ENCODE results near the gene MRPL38. TPM values are rescaled to one million over a fixed set of nuclear protein-coding genes. Genes with fewer than 3 reads are reported as not detected.
A peak's percentile ranks its signal among the peaks of the same experiment; 100 is the strongest.

Gene MRPL38
- polyA plus RNA-seq, 1 of the 3 experiments (the other 2 are of a cell fraction) = 93.9 TPM

DNA sequence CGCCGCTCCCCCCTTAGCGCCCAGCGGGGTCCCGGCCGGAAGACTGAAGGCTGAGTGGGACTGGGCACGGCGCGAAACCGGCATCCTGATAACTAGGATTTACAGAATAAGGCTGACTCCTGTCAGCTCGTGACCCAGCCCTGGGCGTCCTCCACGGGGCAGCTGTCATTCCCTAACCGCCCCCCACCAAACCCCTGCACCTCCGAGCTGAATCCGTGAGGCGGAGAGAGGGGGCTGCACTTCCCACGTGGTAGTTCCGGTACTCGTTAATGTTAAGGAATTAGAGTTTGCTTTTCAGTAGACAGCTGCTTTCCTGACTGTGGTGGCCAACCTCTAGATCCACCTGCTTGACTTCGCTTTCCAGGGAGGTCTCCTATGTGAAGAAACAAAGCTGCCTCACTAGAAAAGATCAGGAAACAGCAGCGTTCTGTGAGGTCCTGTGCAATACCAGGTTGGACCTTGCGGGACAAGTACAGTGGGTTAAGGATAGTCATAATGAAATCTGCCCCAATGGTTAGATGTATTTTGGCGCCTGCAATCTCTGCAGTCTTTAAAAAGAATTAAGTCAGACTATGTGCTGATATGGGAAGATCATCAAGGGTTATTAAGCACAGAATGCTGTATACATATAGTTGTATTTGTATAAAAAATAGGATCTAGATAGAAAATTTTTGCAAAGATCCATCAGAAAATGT is 48.5 kb downstream of the MRPL38 start:
- TF ChIP-seq, protein P1, sequence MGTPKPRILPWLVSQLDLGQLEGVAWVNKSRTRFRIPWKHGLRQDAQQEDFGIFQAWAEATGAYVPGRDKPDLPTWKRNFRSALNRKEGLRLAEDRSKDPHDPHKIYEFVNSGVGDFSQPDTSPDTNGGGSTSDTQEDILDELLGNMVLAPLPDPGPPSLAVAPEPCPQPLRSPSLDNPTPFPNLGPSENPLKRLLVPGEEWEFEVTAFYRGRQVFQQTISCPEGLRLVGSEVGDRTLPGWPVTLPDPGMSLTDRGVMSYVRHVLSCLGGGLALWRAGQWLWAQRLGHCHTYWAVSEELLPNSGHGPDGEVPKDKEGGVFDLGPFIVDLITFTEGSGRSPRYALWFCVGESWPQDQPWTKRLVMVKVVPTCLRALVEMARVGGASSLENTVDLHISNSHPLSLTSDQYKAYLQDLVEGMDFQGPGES (IDR thresholded peaks at IDR 0.05; ENCODE audit: low read depth, low read length) = no peak
- TF ChIP-seq SIN3A (IDR thresholded peaks at IDR 0.05; ENCODE audit: borderline replicate concordance, low read depth, low read length) (peak; percentile 48; the same call in 1 of the 2 replicates), RAD21 (IDR thresholded peaks at IDR 0.05; ENCODE audit: low read length) (peak; percentile 58; the same call in 1 of the 2 replicates), MXI1 (IDR thresholded peaks at IDR 0.05; ENCODE audit: low read depth, low read length) (peak; percentile 90)
- TF ChIP-seq, protein P2, sequence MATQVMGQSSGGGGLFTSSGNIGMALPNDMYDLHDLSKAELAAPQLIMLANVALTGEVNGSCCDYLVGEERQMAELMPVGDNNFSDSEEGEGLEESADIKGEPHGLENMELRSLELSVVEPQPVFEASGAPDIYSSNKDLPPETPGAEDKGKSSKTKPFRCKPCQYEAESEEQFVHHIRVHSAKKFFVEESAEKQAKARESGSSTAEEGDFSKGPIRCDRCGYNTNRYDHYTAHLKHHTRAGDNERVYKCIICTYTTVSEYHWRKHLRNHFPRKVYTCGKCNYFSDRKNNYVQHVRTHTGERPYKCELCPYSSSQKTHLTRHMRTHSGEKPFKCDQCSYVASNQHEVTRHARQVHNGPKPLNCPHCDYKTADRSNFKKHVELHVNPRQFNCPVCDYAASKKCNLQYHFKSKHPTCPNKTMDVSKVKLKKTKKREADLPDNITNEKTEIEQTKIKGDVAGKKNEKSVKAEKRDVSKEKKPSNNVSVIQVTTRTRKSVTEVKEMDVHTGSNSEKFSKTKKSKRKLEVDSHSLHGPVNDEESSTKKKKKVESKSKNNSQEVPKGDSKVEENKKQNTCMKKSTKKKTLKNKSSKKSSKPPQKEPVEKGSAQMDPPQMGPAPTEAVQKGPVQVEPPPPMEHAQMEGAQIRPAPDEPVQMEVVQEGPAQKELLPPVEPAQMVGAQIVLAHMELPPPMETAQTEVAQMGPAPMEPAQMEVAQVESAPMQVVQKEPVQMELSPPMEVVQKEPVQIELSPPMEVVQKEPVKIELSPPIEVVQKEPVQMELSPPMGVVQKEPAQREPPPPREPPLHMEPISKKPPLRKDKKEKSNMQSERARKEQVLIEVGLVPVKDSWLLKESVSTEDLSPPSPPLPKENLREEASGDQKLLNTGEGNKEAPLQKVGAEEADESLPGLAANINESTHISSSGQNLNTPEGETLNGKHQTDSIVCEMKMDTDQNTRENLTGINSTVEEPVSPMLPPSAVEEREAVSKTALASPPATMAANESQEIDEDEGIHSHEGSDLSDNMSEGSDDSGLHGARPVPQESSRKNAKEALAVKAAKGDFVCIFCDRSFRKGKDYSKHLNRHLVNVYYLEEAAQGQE (IDR thresholded peaks at IDR 0.05; ENCODE audit: low read depth, low read length) = no peak
- ChIA-PET POLR2A (interaction anchor here (0.5 to 2.4 kb wide), 12 partner anchors 11 to 587 kb away, joined by 3 to 31 read pairs (median 8); partner anchors contain the start of genes TRIM47, TRIM65, UNC13D and UNK), CTCF (interaction anchor here (0.7 to 6.9 kb wide), 37 partner anchors 10 to 424 kb away, joined by 3 to 79 read pairs (median 6); partner anchors contain the start of genes CDK3, EVPL, MRPL38 and TRIM47)
- Histone ChIP-seq H3K4me3 (ENCODE audit: low read depth in 2 of 2, low read length in 1 of 2) (peak overlapping the region; percentile 72 to 83), H2AFZ (ENCODE audit: low read depth) (peak overlapping the region; percentile 73), H3K79me2 (ENCODE audit: insufficient read depth) (peaks cover 29% of the 10 kb centered on the region), H3K9me3 (no peaks in the 10 kb centered on the region), H3K27me3 (ENCODE audit: insufficient read depth) (no peaks in the 10 kb centered on the region), H3K4me2 (peak overlapping the region; percentile 94), H3K9ac (peak overlapping the region; percentile 78), H3K36me3 (replicated peaks in 1 of 2; ENCODE audit: control insufficient read depth in 1 of 2, insufficient read depth in 2 of 2, low read length in 1 of 2) (peaks cover 3 to 4% of the 10 kb centered on the region in 2 experiments), H3K9me2 (no peaks in the 10 kb centered on the region), H4K20me1 (ENCODE audit: insufficient read depth) (no peaks in the 10 kb centered on the region; the same call in 1 of the 2 replicates), H3K4me1 (ENCODE audit: control insufficient read depth in 1 of 2, insufficient read depth in 2 of 2, low read depth in 1 of 2, low read length in 1 of 2) (peaks cover 12 to 19% of the 10 kb centered on the region in 2 experiments; a peak in 3 of 4 replicates), H3F3A (replicated peaks; ENCODE audit: insufficient read depth) (peaks cover 15% of the 10 kb centered on the region), H3K27ac (ENCODE audit: low read depth in 2 of 2, low read length in 1 of 2) (peak overlapping the region; percentile 84 to 88)
- WGBS (ENCODE audit: low lambda C conversion rate) = 3% methylated on average over 16 of the region's 24 CpGs
- no peak for DNase-seq

DNA sequence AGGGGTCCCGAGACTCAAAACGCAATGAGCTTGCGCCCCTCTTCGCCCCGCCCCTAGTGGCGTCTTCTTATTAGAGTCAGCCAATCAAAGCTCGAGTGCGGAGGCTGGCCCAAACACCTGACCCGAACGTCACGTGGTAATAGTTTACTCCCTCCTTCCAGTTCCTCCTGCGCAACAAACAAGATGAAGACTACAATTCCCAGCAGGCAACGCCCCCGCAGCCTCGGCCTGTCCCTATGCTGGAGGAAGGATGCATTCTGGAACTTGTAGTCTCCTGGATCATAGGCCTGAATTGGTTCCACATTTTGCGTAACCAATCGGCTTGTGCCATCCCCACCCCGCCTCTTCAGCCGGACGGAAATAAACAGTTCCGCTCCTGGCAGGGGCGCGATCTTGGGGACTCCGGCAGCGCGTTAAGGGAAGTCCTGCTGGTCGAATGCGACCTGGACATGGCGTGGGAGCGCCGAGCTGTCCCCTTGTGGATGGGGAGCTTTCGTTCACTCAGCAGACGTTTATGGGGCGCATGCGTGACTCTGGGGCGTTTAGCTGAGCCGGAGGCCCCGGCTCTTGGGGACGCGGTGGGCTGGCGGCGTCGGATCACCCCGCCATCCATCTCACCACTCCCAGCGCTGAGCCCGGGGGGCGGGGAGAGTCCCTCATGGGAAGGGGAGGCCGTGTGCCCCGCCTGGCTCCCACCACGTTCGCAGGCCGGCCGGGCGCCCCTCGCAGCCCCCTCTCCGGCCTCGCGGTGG is 49.2 kb downstream of the MRPL38 start, which contains the start of gene WBP2:
TSS of gene WBP2 (minus strand) at position 26 of the 752 bp plus-strand sequence. CDS start 38 bp downstream, outside the sequence.
- Histone ChIP-seq H3K4me3 (ENCODE audit: low read depth in 2 of 2, low read length in 1 of 2) (peak within 1 kb of the TSS; percentile 72 to 83), H3F3A (replicated peaks; ENCODE audit: insufficient read depth) (peaks cover 15% of the 10 kb centered on the region), H4K20me1 (ENCODE audit: insufficient read depth) (no peaks in the 10 kb centered on the region; the same call in 1 of the 2 replicates), H3K27me3 (ENCODE audit: insufficient read depth) (no peaks in the 10 kb centered on the region), H3K27ac (ENCODE audit: low read depth in 2 of 2, low read length in 1 of 2) (peak within 1 kb of the TSS; percentile 86 to 88), H2AFZ (ENCODE audit: low read depth) (peak within 1 kb of the TSS; percentile 73), H3K79me2 (ENCODE audit: insufficient read depth) (peaks cover 29% of the 10 kb centered on the region), H3K9me3 (no peaks in the 10 kb centered on the region), H3K9me2 (no peaks in the 10 kb centered on the region), H3K4me2 (peak within 1 kb of the TSS; percentile 94), H3K4me1 (ENCODE audit: control insufficient read depth in 1 of 2, insufficient read depth in 2 of 2, low read depth in 1 of 2, low read length in 1 of 2) (peaks cover 12 to 19% of the 10 kb centered on the region in 2 experiments; a peak in 3 of 4 replicates), H3K36me3 (replicated peaks in 1 of 2; ENCODE audit: control insufficient read depth in 1 of 2, insufficient read depth in 2 of 2, low read length in 1 of 2) (peaks cover 7 to 11% of the 10 kb centered on the region in 2 experiments), H3K9ac (peak within 1 kb of the TSS; percentile 78)
- WGBS (ENCODE audit: low lambda C conversion rate) = 3% methylated on average over 32 of the region's 58 CpGs
- POLR2A ChIA-PET = interaction anchor here (0.5 to 2.4 kb wide), 16 partner anchors 10 to 875 kb away, joined by 3 to 31 read pairs (median 6); partner anchors contain the start of genes TRIM47, TRIM65, UNC13D and UNK
- CTCF ChIA-PET = interaction anchor here (0.7 to 6.9 kb wide), 39 partner anchors 10 to 424 kb away, joined by 3 to 79 read pairs (median 6); partner anchors contain the start of genes ACOX1, CDK3, EVPL and MRPL38
- DNase-seq = peak; percentile 97
- TF ChIP-seq SIN3A (IDR thresholded peaks at IDR 0.05; ENCODE audit: borderline replicate concordance, low read depth, low read length) = peak; percentile 80; the same call in 1 of the 2 replicates
- TF ChIP-seq, protein P3, sequence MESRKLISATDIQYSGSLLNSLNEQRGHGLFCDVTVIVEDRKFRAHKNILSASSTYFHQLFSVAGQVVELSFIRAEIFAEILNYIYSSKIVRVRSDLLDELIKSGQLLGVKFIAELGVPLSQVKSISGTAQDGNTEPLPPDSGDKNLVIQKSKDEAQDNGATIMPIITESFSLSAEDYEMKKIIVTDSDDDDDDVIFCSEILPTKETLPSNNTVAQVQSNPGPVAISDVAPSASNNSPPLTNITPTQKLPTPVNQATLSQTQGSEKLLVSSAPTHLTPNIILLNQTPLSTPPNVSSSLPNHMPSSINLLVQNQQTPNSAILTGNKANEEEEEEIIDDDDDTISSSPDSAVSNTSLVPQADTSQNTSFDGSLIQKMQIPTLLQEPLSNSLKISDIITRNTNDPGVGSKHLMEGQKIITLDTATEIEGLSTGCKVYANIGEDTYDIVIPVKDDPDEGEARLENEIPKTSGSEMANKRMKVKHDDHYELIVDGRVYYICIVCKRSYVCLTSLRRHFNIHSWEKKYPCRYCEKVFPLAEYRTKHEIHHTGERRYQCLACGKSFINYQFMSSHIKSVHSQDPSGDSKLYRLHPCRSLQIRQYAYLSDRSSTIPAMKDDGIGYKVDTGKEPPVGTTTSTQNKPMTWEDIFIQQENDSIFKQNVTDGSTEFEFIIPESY (IDR thresholded peaks at IDR 0.05; ENCODE audit: borderline replicate concordance, low read depth) = no peak
- no peak for TF ChIP-seq EZH2phosphoT487 (IDR thresholded peaks at IDR 0.05; ENCODE audit: borderline replicate concordance, low read depth)
- peak; percentile 46; the same call in 1 of the 2 replicates for TF ChIP-seq TCF12 (IDR thresholded peaks at IDR 0.05)
- TF ChIP-seq RAD21 (IDR thresholded peaks at IDR 0.05; ENCODE audit: low read length) = no peak; the same call in 1 of the 2 replicates
- TF ChIP-seq, protein P2 (IDR thresholded peaks at IDR 0.05; ENCODE audit: low read depth, low read length) = no peak
- TF ChIP-seq YY1 (IDR thresholded peaks at IDR 0.05; ENCODE audit: low read depth) = no peak; the same call in 1 of the 2 replicates
- no peak for TF ChIP-seq NFIC (IDR thresholded peaks at IDR 0.05; ENCODE audit: borderline replicate concordance)
